CD14-positive monocyte (primary cell): ENCODE measurements around the gene EPS15. TPM values are rescaled to one million over a fixed set of nuclear protein-coding genes. Genes with fewer than 3 reads are reported as not detected.

Experiments
- DNase-seq, 3 donors: peaks; one replicate each; pipeline ENCODE4 v3.0.0-alpha.2; 2011 to 2022
- H2AFZ ChIP-seq: 2 replicates; pipeline ENCODE4 v1.6.0; 2012; ENCODE audit warnings: mild to moderate bottlenecking, low read depth, low read length, inconsistent platforms; ENCODE audit not compliant: insufficient read depth, poor library complexity, severe bottlenecking
- H3K27ac ChIP-seq, 2 donors: 1 replicate in 1 of 2; 2 replicates in 1 of 2; pipeline ENCODE4 v1.5.1; 2012 to 2013; ENCODE audit warnings: low read length in 2 of 2, control low read depth in 1 of 2, inconsistent platforms in 1 of 2, low read depth in 1 of 2, mild to moderate bottlenecking in 1 of 2
- H3K27me3 ChIP-seq, 2 donors: one replicate each; pipeline versions ENCODE4 v1.6.0 to v1.6.1; 2011 to 2013; ENCODE audit warnings: low read length in 2 of 2; ENCODE audit not compliant: control insufficient read depth in 2 of 2, insufficient read depth in 2 of 2
- H3K36me3 ChIP-seq, 2 donors: replicated peaks in 1 of 2; 1 replicate in 1 of 2; 2 replicates in 1 of 2; pipeline versions ENCODE4 v1.5.1 to v1.6.1; 2012 to 2013; ENCODE audit warnings: low read length in 2 of 2, control low read depth in 1 of 2, inconsistent platforms in 1 of 2, mild to moderate bottlenecking in 1 of 2; ENCODE audit not compliant: insufficient read depth in 2 of 2, control insufficient read depth in 1 of 2
- H3K4me1 ChIP-seq, 2 donors: 1 replicate in 1 of 2; 2 replicates in 1 of 2; pipeline versions ENCODE4 v1.5.1 to v1.6.1; 2012 to 2013; ENCODE audit warnings: low read length in 2 of 2, control low read depth in 1 of 2, inconsistent platforms in 1 of 2, mild to moderate bottlenecking in 1 of 2, moderate library complexity in 1 of 2; ENCODE audit not compliant: insufficient read depth in 2 of 2, control insufficient read depth in 1 of 2
- H3K4me2 ChIP-seq: replicated peaks from 2 replicates; pipeline ENCODE3; 2012; ENCODE audit warnings: low read length, moderate library complexity, mild to moderate bottlenecking; ENCODE audit not compliant: poor library complexity, severe bottlenecking; ENCODE audit errors: extremely low read depth
- H3K4me3 ChIP-seq, 3 experiments: fragments of 200-600 bp in 1 of 3; sonication (generic) in 1 of 3; replicated peaks in 1 of 3; 1 replicate in 2 of 3; 2 replicates in 1 of 3; pipeline ENCODE4 v1.5.1; 2011 to 2013; ENCODE audit warnings: low read length in 3 of 3, mild to moderate bottlenecking in 3 of 3, control low read depth in 2 of 3, low read depth in 2 of 3, inconsistent platforms in 1 of 3, moderate library complexity in 1 of 3
- H3K79me2 ChIP-seq: 2 replicates; pipeline ENCODE4 v1.6.0; 2012; ENCODE audit warnings: mild to moderate bottlenecking, control low read depth, inconsistent platforms, low read length, moderate library complexity; ENCODE audit not compliant: insufficient read depth
- H3K9ac ChIP-seq: 2 replicates; pipeline ENCODE4 v1.6.0; 2017; ENCODE audit warnings: low read length, mild to moderate bottlenecking; ENCODE audit not compliant: insufficient read depth, poor library complexity, severe bottlenecking
- H3K9me3 ChIP-seq, 2 donors: replicated peaks in 1 of 2; 1 replicate in 1 of 2; 2 replicates in 1 of 2; pipeline versions ENCODE4 v1.5.1 to v1.6.1; 2012 to 2013; ENCODE audit warnings: low read length in 2 of 2, control low read depth in 1 of 2; ENCODE audit not compliant: control insufficient read depth in 1 of 2, insufficient read depth in 1 of 2
- H4K20me1 ChIP-seq: 2 replicates; pipeline ENCODE4 v1.6.0; 2012; ENCODE audit warnings: mild to moderate bottlenecking, low read length, control low read depth, moderate library complexity; ENCODE audit not compliant: insufficient read depth
- H3K27ac Mint-ChIP-seq, 7 donors: one replicate each; pipeline ENCODE4 v1.8.0; 2020; ENCODE audit warnings: mild to moderate bottlenecking in 7 of 7, mixed read lengths in 7 of 7, moderate library complexity in 6 of 7, inconsistent platforms in 2 of 7
- H3K27me3 Mint-ChIP-seq, 3 donors: one replicate each; pipeline ENCODE4 v1.8.0; 2021 to 2022; ENCODE audit warnings: low read depth in 3 of 3, mild to moderate bottlenecking in 3 of 3, mixed read lengths in 3 of 3, moderate library complexity in 3 of 3, inconsistent platforms in 1 of 3
- H3K36me3 Mint-ChIP-seq, 2 donors: one replicate each; pipeline ENCODE4 v1.8.0; 2020; ENCODE audit warnings: mixed read lengths in 2 of 2, inconsistent platforms in 1 of 2, mild to moderate bottlenecking in 1 of 2
- H3K4me1 Mint-ChIP-seq: one replicate; pipeline ENCODE4 v1.8.0; 2020; ENCODE audit warnings: mild to moderate bottlenecking, mixed read lengths
- H3K4me3 Mint-ChIP-seq, 2 donors: one replicate each; pipeline ENCODE4 v1.8.0; 2020; ENCODE audit warnings: mild to moderate bottlenecking in 2 of 2, mixed read lengths in 2 of 2, moderate library complexity in 1 of 2
- H3K9me3 Mint-ChIP-seq, 7 donors: one replicate each; pipeline ENCODE4 v1.8.0; 2020 to 2022; ENCODE audit warnings: mixed read lengths in 7 of 7, mild to moderate bottlenecking in 6 of 7, moderate library complexity in 6 of 7, inconsistent platforms in 2 of 7
- WGBS: methylation state at CpG from one replicate; pipeline ENCODE4 v1.1.5; 2013; ENCODE audit warnings: missing lambda C conversion rate; ENCODE audit not compliant: insufficient coverage; 5-methylcytosine and 5-hydroxymethylcytosine counted together
- intact Hi-C, 2 donors: fragments of 100-400 bp; cut with micrococcal nuclease; formaldehyde crosslinking; loops; one replicate each; pipeline versions ENCODE4 v1.15.0 to v1.15.1; 2023
- polyA plus RNA-seq, 3 donors: library from polyadenylated mRNA; depleted of rRNA in 1 of 3; unstranded in 2 of 3; stranded (reverse) in 1 of 3; fragments of 300-500 nt in 2 of 3; fragments of >200 nt in 1 of 3; fragmentation: Illumina TruSeq in 2 of 3; gene quantifications; 1 replicate in 2 of 3; 2 replicates in 1 of 3; pipeline ENCODE4 v1.2.3, GENCODE V29; 2012 to 2021
- TF ChIP-seq, protein P1 (sequence below): fragments of 200-600 bp; IDR thresholded peaks from one replicate; pipeline ENCODE4 v1.8.0; 2022; ENCODE audit warnings: antibody characterized with exemption, mild to moderate bottlenecking

EPS15 gene
- polyA plus RNA-seq, 3 donors, result 26.7 to 53.6 (median 36.4) TPM

DNA sequence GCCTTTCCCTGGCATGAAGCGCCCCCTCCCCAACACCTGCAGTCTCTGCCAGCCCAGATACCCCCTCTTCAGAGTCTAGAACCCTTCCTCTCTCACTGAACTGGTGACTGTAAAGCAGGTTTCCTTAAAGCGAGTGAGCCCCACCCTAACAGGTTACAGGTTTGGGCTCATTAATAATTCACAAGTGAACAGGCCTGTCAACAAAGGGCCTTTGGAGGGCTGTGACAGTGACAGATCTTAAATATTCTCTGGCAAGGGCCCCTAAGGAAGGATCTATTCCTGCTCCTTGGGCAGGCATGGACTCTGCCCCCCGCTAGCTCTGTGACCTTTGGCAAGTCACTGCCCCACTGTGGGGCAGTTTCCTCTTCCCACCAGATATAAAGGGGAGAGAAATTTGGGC lies 183.1 kb downstream of the EPS15 start:
- intact Hi-C loops, result no loop called here
- Histone ChIP-seq H3K4me2 (no peak overlapping the region), H3K9ac (no peak overlapping the region), H3K4me3 (no peak overlapping the region), H3K79me2 (no peaks in the 10 kb centered on the region), H3K36me3 (no peaks in the 10 kb centered on the region), H2AFZ (no peak overlapping the region), H3K4me1 (peaks cover 5 to 8% of the 10 kb centered on the region in 2 donors), H3K9me3 (no peaks in the 10 kb centered on the region), H3K27ac (no peak overlapping the region), H3K27me3 (peaks cover 1 to 2% of the 10 kb centered on the region in 2 donors), H4K20me1 (no peaks in the 10 kb centered on the region)
- TF ChIP-seq, protein P1, sequence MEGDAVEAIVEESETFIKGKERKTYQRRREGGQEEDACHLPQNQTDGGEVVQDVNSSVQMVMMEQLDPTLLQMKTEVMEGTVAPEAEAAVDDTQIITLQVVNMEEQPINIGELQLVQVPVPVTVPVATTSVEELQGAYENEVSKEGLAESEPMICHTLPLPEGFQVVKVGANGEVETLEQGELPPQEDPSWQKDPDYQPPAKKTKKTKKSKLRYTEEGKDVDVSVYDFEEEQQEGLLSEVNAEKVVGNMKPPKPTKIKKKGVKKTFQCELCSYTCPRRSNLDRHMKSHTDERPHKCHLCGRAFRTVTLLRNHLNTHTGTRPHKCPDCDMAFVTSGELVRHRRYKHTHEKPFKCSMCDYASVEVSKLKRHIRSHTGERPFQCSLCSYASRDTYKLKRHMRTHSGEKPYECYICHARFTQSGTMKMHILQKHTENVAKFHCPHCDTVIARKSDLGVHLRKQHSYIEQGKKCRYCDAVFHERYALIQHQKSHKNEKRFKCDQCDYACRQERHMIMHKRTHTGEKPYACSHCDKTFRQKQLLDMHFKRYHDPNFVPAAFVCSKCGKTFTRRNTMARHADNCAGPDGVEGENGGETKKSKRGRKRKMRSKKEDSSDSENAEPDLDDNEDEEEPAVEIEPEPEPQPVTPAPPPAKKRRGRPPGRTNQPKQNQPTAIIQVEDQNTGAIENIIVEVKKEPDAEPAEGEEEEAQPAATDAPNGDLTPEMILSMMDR, result no peak
- Mint-ChIP-seq H3K27me3 (peaks cover 6 to 17% (median 6%) of the 10 kb centered on the region in 3 donors), H3K36me3 (peaks cover 2 to 3% of the 10 kb centered on the region in 2 donors), H3K4me1 (peaks cover 6% of the 10 kb centered on the region), H3K9me3 (peaks cover 0 to 4% (median 3%) of the 10 kb centered on the region in 7 donors), H3K27ac (no peak overlapping the region), H3K4me3 (no peak overlapping the region)
- 100% methylated on average over 1 of the region's 3 CpGs for WGBS
- DNase-seq, result no peak

DNA sequence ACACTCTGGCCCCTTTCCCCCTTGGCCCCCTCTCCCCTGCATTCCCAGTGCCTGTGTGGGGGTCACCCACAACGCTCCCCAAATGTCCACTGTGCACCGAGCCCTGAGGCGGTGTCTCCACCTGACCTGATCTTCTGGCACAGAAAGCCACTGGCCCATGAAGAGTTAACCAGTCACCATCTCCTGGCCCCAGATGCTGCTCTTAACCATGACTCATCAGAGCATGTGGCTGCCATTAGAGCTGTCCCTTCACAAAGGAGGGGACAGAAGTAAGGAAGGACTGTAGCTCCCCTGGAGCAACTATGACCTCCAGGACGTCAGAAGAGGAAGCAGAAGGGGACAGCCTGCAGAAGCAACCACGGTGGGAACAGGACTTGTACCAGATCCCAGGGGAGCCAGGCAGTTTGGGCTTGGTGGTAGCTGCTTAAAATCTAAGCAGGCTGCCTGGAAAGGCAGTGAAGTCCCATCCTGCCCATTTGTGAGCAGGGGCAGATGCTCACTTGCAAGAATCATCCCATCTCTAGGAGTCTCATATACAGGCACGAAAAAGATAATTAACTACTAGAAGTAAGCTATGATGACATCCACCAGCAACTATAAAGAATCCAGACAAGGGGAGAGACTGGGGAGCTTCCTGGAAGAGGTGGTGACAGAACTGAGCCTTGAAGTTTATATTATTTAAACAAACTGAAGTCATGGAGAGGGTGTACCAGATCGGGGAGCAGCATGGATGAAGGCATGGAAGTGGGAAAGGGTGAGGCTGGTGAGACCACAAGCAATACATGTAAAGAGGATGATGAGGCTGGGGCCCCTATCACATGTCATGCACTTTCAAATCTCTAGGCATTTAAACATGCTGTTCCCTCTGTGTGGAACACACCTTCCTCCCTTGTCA lies 187.6 kb downstream of the EPS15 start:
- 66% methylated on average over 4 of the region's 7 CpGs for WGBS
- Histone ChIP-seq H2AFZ (peak overlapping the region; percentile 19), H3K36me3 (no peaks in the 10 kb centered on the region), H3K79me2 (no peaks in the 10 kb centered on the region), H3K4me3 (peak overlapping the region in 1 of 3 experiments; percentile 69), H3K4me1 (peaks cover 10 to 14% of the 10 kb centered on the region in 2 donors), H3K27me3 (peaks cover 11 to 18% of the 10 kb centered on the region in 2 donors), H3K4me2 (peak overlapping the region; percentile 71), H3K27ac (no peak overlapping the region), H3K9me3 (no peaks in the 10 kb centered on the region), H3K9ac (no peak overlapping the region), H4K20me1 (no peaks in the 10 kb centered on the region)
- TF ChIP-seq, protein P1, result no peak
- peak overlapping the region in 3 of 7 donors; percentile 52 to 75 (median 59) for H3K27ac Mint-ChIP-seq
- H3K36me3 Mint-ChIP-seq, result peaks cover 2 to 9% of the 10 kb centered on the region in 2 donors
- H3K9me3 Mint-ChIP-seq, result peaks cover 0 to 7% (median 4%) of the 10 kb centered on the region in 7 donors
- peaks cover 19 to 31% (median 24%) of the 10 kb centered on the region in 3 donors for H3K27me3 Mint-ChIP-seq
- intact Hi-C loops, result no loop called here
- H3K4me1 Mint-ChIP-seq, result peaks cover 13% of the 10 kb centered on the region
- peak; percentile 45 to 71 (median 46) for DNase-seq
- H3K4me3 Mint-ChIP-seq, result peak overlapping the region; percentile 79 to 93
